GM13976 (cell line): ENCODE data around the gene ANKRD11.
A peak's percentile ranks its signal among the peaks of the same experiment; 100 is the strongest.

Source experiments
- DNase-seq: peaks from one replicate; pipeline ENCODE4 v3.0.0; 2012; ENCODE audit warnings: low spot score
- CTCF ChIP-seq: IDR thresholded peaks from 2 replicates; pipeline ENCODE4 v1.5.1; 2012; ENCODE audit warnings: borderline replicate concordance, mild to moderate bottlenecking; ENCODE audit not compliant: insufficient read depth; ENCODE audit errors: extremely low read depth, missing control alignments, control extremely low read depth
- in situ Hi-C: fragments of 300-500 bp; cut with MboI; formaldehyde crosslinking; loops from one replicate; pipeline ENCODE4 v1.12.0; 2022; ENCODE audit warnings: low sequenced_read_pairs, mixed read lengths, inconsistent platforms; ENCODE audit not compliant: unreplicated experiment

ANKRD11 gene

GRCh38 chr16:89482150-89482816 lies 8.1 kb downstream of the ANKRD11 start:
- no peak for TF ChIP-seq CTCF
- DNase-seq, result no peak
- in situ Hi-C loops, result loop anchor here (10.0 kb wide), 2 partner anchors 57 to 147 kb away; no protein-coding TSS in a partner anchor

- no peak for DNase-seq
- in situ Hi-C loops, result loop anchor here (10.0 kb wide), 2 partner anchors 57 to 147 kb away; no protein-coding TSS in a partner anchor
- no peak for TF ChIP-seq CTCF
Measured at GRCh38 chr16:89481356-89481955, 8.9 kb downstream of the ANKRD11 start.

- no peak for TF ChIP-seq CTCF
- in situ Hi-C loops, result no loop called here
- no peak for DNase-seq
Measured at GRCh38 chr16:89478576-89479221, 11.7 kb downstream of the ANKRD11 start.

- DNase-seq, result peak; percentile 74
- no peak for TF ChIP-seq CTCF
- in situ Hi-C loops, result no loop called here
Measured at GRCh38 chr16:89476811-89477261, 13.5 kb downstream of the ANKRD11 start.

GRCh38 chr16:89476379-89476778 lies 14.0 kb downstream of the ANKRD11 start:
- TF ChIP-seq CTCF, result no peak
- in situ Hi-C loops, result no loop called here
- no peak for DNase-seq

- no peak for TF ChIP-seq CTCF
- in situ Hi-C loops, result no loop called here
- DNase-seq, result no peak
Measured at GRCh38 chr16:89475144-89475543, 15.2 kb downstream of the ANKRD11 start.
